Right lobe of liver (tissue), 6 donors: ENCODE data around the gene FIBP. TPM values are rescaled to one million over a fixed set of nuclear protein-coding genes. Genes with fewer than 3 reads are reported as not detected.

Experiments used
- ATAC-seq, 4 donors: fragments of 200-7000 bp; cut with Tn5 transposase; one replicate each; pipeline ENCODE4 v1.9.1; 2020; ENCODE audit warnings: mild to moderate bottlenecking in 4 of 4, moderate library complexity in 4 of 4
- DNase-seq, 3 donors: peaks; one replicate each; pipeline ENCODE4 v3.0.0-alpha.2; 2020
- H3K27ac ChIP-seq, 3 donors: fragments of 200-600 bp; one replicate each; pipeline ENCODE4 v1.8.0; 2022
- H3K27me3 ChIP-seq, 2 donors: fragments of 200-600 bp; one replicate each; pipeline ENCODE4 v1.8.0; 2022
- H3K36me3 ChIP-seq, 4 donors: fragments of 200-600 bp; sonication (generic) in 1 of 4; one replicate each; pipeline versions ENCODE4 v1.5.1 to v1.8.0; 2017 to 2022; ENCODE audit warnings: control low read depth in 1 of 4
- H3K4me1 ChIP-seq, 4 donors: fragments of 200-600 bp; sonication (generic) in 1 of 4; one replicate each; pipeline versions ENCODE4 v1.5.1 to v1.8.0; 2017 to 2022; ENCODE audit warnings: control low read depth in 1 of 4
- H3K4me3 ChIP-seq, 3 donors: fragments of 200-600 bp; one replicate each; pipeline ENCODE4 v1.8.0; 2022
- H3K9me3 ChIP-seq, 4 donors: fragments of 200-600 bp; sonication (generic) in 1 of 4; one replicate each; pipeline versions ENCODE4 v1.5.1 to v1.8.0; 2017 to 2022; ENCODE audit warnings: control low read depth in 1 of 4
- CTCF ChIP-seq, 4 donors: fragments of 200-600 bp in 3 of 4; fragments of 450-650 bp in 1 of 4; IDR thresholded peaks; one replicate each; pipeline versions ENCODE4 v1.5.1 to v1.8.0; 2016 to 2022; ENCODE audit warnings: antibody characterized with exemption in 4 of 4, mild to moderate bottlenecking in 2 of 4
- POLR2A ChIP-seq: fragments of 450-650 bp; IDR thresholded peaks from one replicate; pipeline ENCODE4 v1.6.1; 2017; ENCODE audit warnings: antibody characterized with exemption, mild to moderate bottlenecking
- WGBS: methylation state at CpG from one replicate; pipeline ENCODE4 v1.1.6; 2018; ENCODE audit warnings: low coverage, low lambda C conversion rate; ENCODE audit not compliant: insufficient coverage; ENCODE audit errors: missing lambda C conversion rate; 5-methylcytosine and 5-hydroxymethylcytosine counted together
- intact Hi-C, 2 donors: fragments of 100-400 bp; cut with DNase I; formaldehyde crosslinking; loops; one replicate each; pipeline versions ENCODE4 v1.11.2 to v1.14.1; 2022
- total RNA-seq, 6 experiments: library from RNA; depleted of rRNA in 2 of 6; stranded (reverse); fragments of >200 nt in 2 of 6; fragmentation: NEBNext Ultra II Directional in 3 of 6; extraction: Animal tissue kit (Norgen Biotek cat#: 25700) in 3 of 6; gene quantifications; one replicate each; pipeline versions ENCODE4 v1.1.0 to v1.2.4, GENCODE V29; 2016 to 2023
- donor health status: DM: no; HTN: yes; CAD: no.
- donor health status: DM: no; HTN: no; CAD: no.
- donor health status: DM: no; HTN: no; CAD: no.
- donor health status: DM: no; HTN: yes; CAD: no.
- donor health status: DM: no; HTN: yes; CAD: no.

FIBP gene
- total RNA-seq, 6 experiments from 2014 or later: 19.4 to 66.1 (median 23.3) TPM

- TF ChIP-seq POLR2A (peak; percentile 54), CTCF (IDR thresholded peaks at IDR 0.05) (peak in 1 of 4 donors; percentile 2)
- H3K4me1 ChIP-seq: peaks cover 0 to 21% (median 9%) of the 10 kb centered on the region in 4 donors
- DNase-seq: peak; percentile 100
- peak; percentile 90 to 97 (median 94) for ATAC-seq
- WGBS: 0% methylated on average over 1 of the region's 59 CpGs
- H3K27me3 ChIP-seq: no peaks in the 10 kb centered on the region
- no peaks in the 10 kb centered on the region for H3K9me3 ChIP-seq
- H3K4me3 ChIP-seq: peak within 1 kb of the TSS; percentile 98
- H3K36me3 ChIP-seq: peaks cover 0 to 11% (median 3%) of the 10 kb centered on the region in 4 donors
- intact Hi-C loops: no loop called here
- peak within 1 kb of the TSS; percentile 84 to 90 (median 85) for H3K27ac ChIP-seq
These were observed 30.9 kb upstream of the FIBP start, which contains the start of gene DRAP1 for GRCh38 chr11:65919141-65919572. TSS of gene DRAP1 (plus strand) at chr11:65919426. CDS start at chr11:65919502, 76 bp downstream.

- no peak for DNase-seq
- peak within 1 kb of the TSS; percentile 98 for H3K4me3 ChIP-seq
These were observed 30.2 kb upstream of the FIBP start, which contains the start of gene C11orf68 for GRCh38 chr11:65918211-65919140. TSS of gene C11orf68 (minus strand) at chr11:65919062. CDS start at chr11:65919031, 31 bp downstream.

GRCh38 chr11:65917434-65918210, 29.4 kb upstream of the FIBP start:
- Histone ChIP-seq H3K27ac (peak overlapping the region in 1 of 3 donors; percentile 90), H3K9me3 (no peaks in the 10 kb centered on the region), H3K27me3 (no peaks in the 10 kb centered on the region), H3K4me3 (peak overlapping the region; percentile 90 to 98 (median 98)), H3K4me1 (peaks cover 0 to 21% (median 9%) of the 10 kb centered on the region in 4 donors), H3K36me3 (peaks cover 0 to 5% (median 0%) of the 10 kb centered on the region in 4 donors)
- no peak for TF ChIP-seq CTCF (IDR thresholded peaks at IDR 0.05)
- no peak for TF ChIP-seq POLR2A
- intact Hi-C loops: no loop called here
- DNase-seq: no peak
- ATAC-seq: no peak
- WGBS: 80% methylated on average over 5 of the region's 35 CpGs

More at GRCh38 chr11:65918211-65919140, 30.2 kb upstream of the FIBP start, which contains the start of gene C11orf68:
- TF ChIP-seq CTCF (IDR thresholded peaks at IDR 0.05): peak in 1 of 4 donors; percentile 4
- peak; percentile 70 for TF ChIP-seq POLR2A
- Histone ChIP-seq H3K27ac (peak within 1 kb of the TSS; percentile 84 to 90 (median 85)), H3K9me3 (no peaks in the 10 kb centered on the region), H3K27me3 (no peaks in the 10 kb centered on the region), H3K4me1 (peaks cover 0 to 21% (median 9%) of the 10 kb centered on the region in 4 donors), H3K36me3 (peaks cover 0 to 11% (median 3%) of the 10 kb centered on the region in 4 donors)
- no peak for ATAC-seq
- WGBS: 41% methylated on average over 5 of the region's 77 CpGs
- intact Hi-C loops: no loop called here

- no peak overlapping the region for H3K27ac ChIP-seq
- no peak for ATAC-seq
- peaks cover 0 to 21% (median 9%) of the 10 kb centered on the region in 4 donors for H3K4me1 ChIP-seq
- no peaks in the 10 kb centered on the region for H3K27me3 ChIP-seq
- H3K36me3 ChIP-seq: no peaks in the 10 kb centered on the region
- H3K4me3 ChIP-seq: no peak overlapping the region
- DNase-seq: no peak
- no peaks in the 10 kb centered on the region for H3K9me3 ChIP-seq
- WGBS: 100% methylated on average over 2 of the region's 3 CpGs
- intact Hi-C loops: no loop called here
- TF ChIP-seq CTCF (IDR thresholded peaks at IDR 0.05): no peak
- no peak for TF ChIP-seq POLR2A
These were observed 28.8 kb upstream of the FIBP start for GRCh38 chr11:65917077-65917433.
